Breast epithelium (tissue), 4 donors: Measurements from ENCODE around the gene TMEM150C. TPM values are rescaled to one million over a fixed set of nuclear protein-coding genes. Genes with fewer than 3 reads are reported as not detected.

ENCODE experiments used
- DNase-seq, 2 donors: peaks; one replicate each; pipeline ENCODE4 v3.0.0-alpha.2; 2019; ENCODE audit warnings: low spot score in 2 of 2
- H3K27ac ChIP-seq, 2 donors: fragments of 200-600 bp; sonication (generic) in 1 of 2; one replicate each; pipeline ENCODE4 v1.5.1; 2016 to 2019; ENCODE audit warnings: mild to moderate bottlenecking in 1 of 2
- H3K27me3 ChIP-seq, 2 donors: fragments of 200-600 bp; sonication (generic) in 1 of 2; one replicate each; pipeline versions ENCODE4 v1.5.1 to v1.6.0; 2017 to 2019; ENCODE audit warnings: control low read depth in 1 of 2, mild to moderate bottlenecking in 1 of 2
- H3K36me3 ChIP-seq: fragments of 200-600 bp; one replicate; pipeline ENCODE4 v1.5.1; 2019
- H3K4me1 ChIP-seq, 2 donors: fragments of 200-600 bp; sonication (generic); one replicate each; pipeline ENCODE4 v1.5.1; 2016 to 2019; ENCODE audit warnings: control low read depth in 1 of 2
- H3K4me3 ChIP-seq, 3 donors: fragments of 200-600 bp; sonication (generic); 1 replicate in 2 of 3; 2 replicates in 1 of 3; pipeline ENCODE4 v1.5.1; 2016 to 2019; ENCODE audit warnings: mild to moderate bottlenecking in 3 of 3, moderate library complexity in 2 of 3
- H3K9me3 ChIP-seq, 2 donors: fragments of 200-600 bp; sonication (generic) in 1 of 2; one replicate each; pipeline ENCODE4 v1.5.1; 2016 to 2019; ENCODE audit warnings: control low read depth in 1 of 2
- CTCF ChIP-seq, 3 donors: fragments of 450-650 bp; IDR thresholded peaks; one replicate each; pipeline ENCODE4 v1.5.1; 2016 to 2017; ENCODE audit warnings: antibody characterized with exemption in 3 of 3, mild to moderate bottlenecking in 3 of 3, moderate library complexity in 3 of 3
- POLR2A ChIP-seq: fragments of 450-650 bp; IDR thresholded peaks from one replicate; pipeline ENCODE4 v1.6.1; 2016; ENCODE audit warnings: antibody characterized with exemption, mild to moderate bottlenecking, moderate library complexity
- POLR2AphosphoS5 ChIP-seq, 3 donors: sonication (generic); formaldehyde crosslinking; IDR thresholded peaks; one replicate each; pipeline ENCODE4 v1.6.1; 2017; ENCODE audit warnings: antibody characterized with exemption in 3 of 3
- intact Hi-C: fragments of 100-400 bp; cut with DNase I; formaldehyde crosslinking; loops from one replicate; pipeline ENCODE4 v1.15.1; 2023; ENCODE audit warnings: low total_unique reads
- total RNA-seq, 3 donors: library from RNA; depleted of rRNA; stranded (reverse); fragments of >200 nt; gene quantifications; one replicate each; pipeline ENCODE4 v1.1.0, GENCODE V29; 2016

TMEM150C gene
- total RNA-seq, 3 donors from 2014 or later: 38.3 to 52.1 (median 46.7) TPM

GRCh38 chr4:82569727-82570126 lies 7.9 kb upstream of the TMEM150C start:
- intact Hi-C loops: no loop called here
- Histone ChIP-seq H3K4me3 (no peak overlapping the region), H3K27me3 (no peaks in the 10 kb centered on the region), H3K27ac (no peak overlapping the region), H3K4me1 (no peaks in the 10 kb centered on the region), H3K9me3 (no peaks in the 10 kb centered on the region), H3K36me3 (no peaks in the 10 kb centered on the region)
- DNase-seq: no peak
- TF ChIP-seq POLR2AphosphoS5 (IDR thresholded peaks at IDR 0.05) (no peak), POLR2A (no peak), CTCF (IDR thresholded peaks at IDR 0.05) (no peak)

GRCh38 chr4:82569076-82569475 lies 7.3 kb upstream of the TMEM150C start:
- Histone ChIP-seq H3K9me3 (no peaks in the 10 kb centered on the region), H3K4me3 (no peak overlapping the region), H3K27ac (no peak overlapping the region), H3K4me1 (no peaks in the 10 kb centered on the region), H3K27me3 (no peaks in the 10 kb centered on the region), H3K36me3 (no peaks in the 10 kb centered on the region)
- no peak for DNase-seq
- TF ChIP-seq POLR2A: no peak
- TF ChIP-seq CTCF (IDR thresholded peaks at IDR 0.05): no peak
- no peak for TF ChIP-seq POLR2AphosphoS5 (IDR thresholded peaks at IDR 0.05)
- intact Hi-C loops: no loop called here

- intact Hi-C loops: no loop called here
- Histone ChIP-seq H3K36me3 (no peaks in the 10 kb centered on the region), H3K4me3 (no peak overlapping the region), H3K27me3 (no peaks in the 10 kb centered on the region), H3K9me3 (no peaks in the 10 kb centered on the region), H3K27ac (no peak overlapping the region), H3K4me1 (no peaks in the 10 kb centered on the region)
- TF ChIP-seq POLR2A (no peak), POLR2AphosphoS5 (IDR thresholded peaks at IDR 0.05) (no peak), CTCF (IDR thresholded peaks at IDR 0.05) (no peak)
- no peak for DNase-seq
These were observed 5.7 kb upstream of the TMEM150C start for GRCh38 chr4:82567444-82567843.

- TF ChIP-seq CTCF (IDR thresholded peaks at IDR 0.05): no peak
- TF ChIP-seq POLR2AphosphoS5 (IDR thresholded peaks at IDR 0.05): no peak
- no peak for TF ChIP-seq POLR2A
- Histone ChIP-seq H3K4me1 (no peaks in the 10 kb centered on the region), H3K36me3 (no peaks in the 10 kb centered on the region), H3K27me3 (no peaks in the 10 kb centered on the region), H3K9me3 (no peaks in the 10 kb centered on the region), H3K4me3 (peak overlapping the region in 1 of 3 donors; percentile 93), H3K27ac (no peak overlapping the region)
- no peak for DNase-seq
- intact Hi-C loops: no loop called here
These were observed 721 bp upstream of the TMEM150C start for GRCh38 chr4:82562564-82562854.

- Histone ChIP-seq H3K27me3 (no peaks in the 10 kb centered on the region), H3K9me3 (no peaks in the 10 kb centered on the region), H3K4me1 (no peaks in the 10 kb centered on the region), H3K27ac (peak overlapping the region in 1 of 2 donors; percentile 78), H3K36me3 (no peaks in the 10 kb centered on the region), H3K4me3 (peak overlapping the region; percentile 56 to 93 (median 77))
- TF ChIP-seq CTCF (IDR thresholded peaks at IDR 0.05) (no peak), POLR2AphosphoS5 (IDR thresholded peaks at IDR 0.05) (no peak), POLR2A (no peak)
- intact Hi-C loops: no loop called here
- DNase-seq: no peak
These were observed 669 bp downstream of the TMEM150C start for GRCh38 chr4:82560853-82561785.
